Stimulated activated CD4-positive, alpha-beta T cell treated with anti-CD3 and anti-CD28 coated beads, Interleukin-1b, Interleukin-23, amount 100 ng/mL, for 4 hours (primary cell): ENCODE results near the gene GNG12.
"Not testable (repeated sequence)": the region's sequence is repeated elsewhere in the genome, so short reads cannot be mapped to it uniquely, and the experiment has no call there.

Experiments used
- DNase-seq, 2 donors: peaks; one replicate each; pipeline ENCODE4 v3.0.0-alpha.2; 2020; ENCODE audit warnings: low read depth in 2 of 2

The GNG12 gene

DNA sequence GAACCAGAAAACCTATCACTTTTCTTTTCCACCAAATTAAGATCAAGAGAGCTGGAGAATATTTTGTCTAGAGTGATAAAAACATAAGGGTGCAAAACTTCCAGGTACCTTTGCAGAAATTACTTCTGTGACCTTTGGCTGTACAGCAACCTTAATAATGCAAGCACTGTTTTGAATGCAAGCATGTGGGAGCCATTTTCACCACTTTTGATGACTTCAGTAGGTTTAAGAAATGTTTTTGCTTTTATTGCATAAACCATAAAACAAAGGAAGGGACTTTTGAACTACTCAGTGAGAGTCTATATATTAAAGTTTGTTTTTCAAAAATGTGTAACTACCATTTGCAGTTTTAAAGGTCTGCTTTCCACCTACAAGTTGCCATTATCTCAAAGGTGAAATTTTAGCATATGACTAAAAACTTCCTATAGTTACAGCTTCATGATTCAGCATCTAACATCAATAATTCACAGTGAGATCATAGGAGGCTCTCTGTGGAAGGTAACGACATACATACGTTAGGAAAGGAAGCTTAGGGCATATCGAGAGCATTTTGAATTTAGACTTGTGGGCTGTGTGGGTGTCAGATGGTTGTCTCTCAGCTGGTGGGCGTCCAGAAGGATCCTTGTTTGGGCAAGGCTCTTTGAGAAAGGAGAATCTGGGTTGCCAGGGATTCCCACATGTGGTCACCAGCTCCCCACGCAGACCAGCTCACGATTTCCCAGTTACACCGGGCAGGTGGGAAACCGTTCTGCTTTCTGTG is 149.3 kb downstream of the GNG12 start:
- DNase-seq: peak; percentile 26 to 37

DNA sequence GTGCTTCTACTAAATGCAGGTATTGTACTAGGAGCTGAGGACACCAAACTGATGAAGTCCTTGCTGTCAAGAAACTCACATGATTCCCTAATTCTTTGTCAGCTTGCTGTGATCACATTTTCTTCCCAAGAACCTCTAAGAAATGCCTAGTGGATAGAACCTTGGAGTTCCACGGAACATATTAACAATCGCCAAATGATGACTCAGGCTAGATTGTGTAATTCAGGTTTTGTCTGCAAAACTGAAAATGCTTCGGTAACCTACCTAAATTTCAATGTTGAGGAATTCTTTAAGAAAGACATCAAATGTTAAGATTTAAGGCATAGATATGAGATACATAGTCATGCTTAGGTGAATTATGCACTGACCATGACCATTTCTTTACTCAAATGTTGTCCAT is 150.0 kb downstream of the GNG12 start:
- DNase-seq: no peak

DNA sequence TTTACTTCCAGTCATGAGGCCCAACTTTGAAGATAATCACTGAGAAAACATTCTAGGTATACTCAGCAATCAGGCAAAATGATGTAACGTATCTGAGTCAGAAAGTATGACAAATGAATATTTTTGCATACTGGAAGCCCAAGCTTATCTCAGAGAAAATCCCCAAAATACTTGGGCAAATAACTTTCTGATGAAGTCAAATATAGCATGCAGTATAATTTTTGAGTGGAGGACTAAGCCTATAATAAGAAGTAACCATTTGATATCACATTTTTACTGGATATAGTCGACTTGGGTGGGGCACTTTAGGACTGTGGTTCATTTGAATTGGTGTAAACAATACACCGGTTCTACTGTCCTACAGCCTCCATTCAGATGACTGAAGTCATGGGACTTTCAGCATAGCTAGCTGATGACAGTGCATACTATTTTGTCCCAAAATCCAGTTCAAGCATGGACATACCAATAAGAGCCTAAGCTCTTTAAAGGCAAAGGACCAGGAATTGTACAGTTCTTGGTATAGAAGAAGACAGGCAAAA is 150.5 kb downstream of the GNG12 start:
- DNase-seq: no peak

DNA sequence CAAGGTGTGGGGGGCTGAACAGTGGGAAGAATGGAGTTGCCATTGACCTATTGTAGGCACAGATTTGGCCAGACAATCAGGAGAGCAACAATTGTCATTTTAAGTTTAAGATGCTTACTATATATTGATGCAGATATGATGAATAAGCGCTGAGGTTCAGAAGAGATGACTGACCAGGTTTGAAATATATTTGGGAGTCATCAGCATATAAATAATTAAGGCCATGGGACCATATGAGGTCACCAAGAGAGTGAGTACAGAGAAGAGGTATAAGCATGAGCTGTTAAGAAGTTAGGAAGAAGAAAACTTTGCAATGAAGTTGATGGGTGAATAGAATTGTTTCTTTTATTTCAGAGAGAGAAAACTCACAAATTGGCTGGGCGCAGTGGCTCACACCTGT is 152.8 kb downstream of the GNG12 start:
- no peak for DNase-seq

DNA sequence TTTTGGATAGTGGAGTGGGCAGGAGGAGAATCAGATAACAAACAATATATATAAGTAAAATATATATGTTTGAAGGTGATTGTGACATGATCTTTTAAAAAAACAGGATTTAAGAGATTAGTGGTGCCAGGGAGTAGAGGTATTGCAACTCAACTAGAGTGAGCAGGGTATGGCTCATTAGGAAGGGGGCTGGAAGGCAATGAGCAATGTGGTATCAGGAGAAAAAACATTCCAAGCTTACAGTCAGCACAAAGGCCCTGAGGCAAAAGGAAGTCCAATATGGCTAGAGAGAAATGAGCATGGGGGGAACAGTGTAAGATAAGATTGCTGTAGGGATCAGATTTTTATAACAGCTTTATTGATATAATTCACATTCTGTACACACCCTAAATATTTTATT is 153.6 kb downstream of the GNG12 start:
- DNase-seq: no peak

DNA sequence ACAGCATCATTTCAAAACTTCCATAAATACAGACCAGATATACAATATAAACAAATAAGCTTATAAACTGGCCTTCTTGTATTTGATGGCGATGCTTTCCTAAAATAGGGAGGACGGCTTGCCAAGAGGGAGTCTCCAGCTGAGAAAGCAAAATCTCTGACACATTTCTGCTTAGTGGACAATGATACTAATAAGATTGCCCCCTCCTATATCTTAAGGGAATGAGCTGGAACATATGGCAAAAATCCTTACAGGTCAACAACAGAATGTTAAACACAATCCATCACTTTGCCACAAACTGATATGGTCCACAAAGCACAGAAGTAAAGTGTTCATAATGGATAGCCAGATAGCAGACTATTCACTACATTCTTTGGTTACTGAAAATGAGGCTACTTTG is 155.3 kb downstream of the GNG12 start:
- DNase-seq: no peak

DNA sequence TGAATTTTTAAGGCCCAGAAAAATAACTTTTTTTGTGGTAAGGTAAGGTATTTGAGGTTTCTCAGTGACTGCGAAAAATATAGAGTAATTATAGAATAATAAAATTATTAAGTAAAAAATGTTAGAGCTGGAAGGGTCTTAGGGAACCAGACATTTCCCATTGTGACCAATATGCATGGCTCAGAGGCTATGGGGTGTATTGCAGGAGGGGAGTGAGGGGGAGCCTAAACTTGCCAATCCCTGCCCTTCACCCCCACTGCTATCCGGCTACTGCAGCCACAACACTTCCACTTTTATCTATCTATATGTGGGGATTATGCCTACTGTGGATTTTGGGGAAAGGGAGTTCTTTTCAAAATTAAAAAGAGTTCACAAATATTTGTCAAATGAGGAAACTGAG is 155.9 kb downstream of the GNG12 start:
- DNase-seq: no peak

DNA sequence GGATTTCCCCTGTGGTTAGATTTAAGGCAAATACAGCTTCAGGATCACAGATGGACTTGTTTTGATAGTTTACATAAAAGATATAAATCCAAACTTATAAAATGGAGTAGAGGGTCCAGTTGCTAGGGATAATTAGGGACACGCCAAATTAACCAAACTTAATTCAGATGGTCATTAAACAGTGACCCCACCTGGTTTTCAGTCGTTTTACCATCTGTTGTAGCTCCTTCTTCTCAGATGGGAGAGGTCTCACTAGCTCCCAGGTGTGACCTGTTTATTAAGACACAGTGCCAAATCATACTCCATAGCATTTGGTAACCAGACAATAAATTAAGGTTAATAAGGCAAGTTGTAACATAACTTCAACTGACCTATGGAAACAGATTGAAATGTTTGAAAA is 156.3 kb downstream of the GNG12 start:
- DNase-seq: no peak

DNA sequence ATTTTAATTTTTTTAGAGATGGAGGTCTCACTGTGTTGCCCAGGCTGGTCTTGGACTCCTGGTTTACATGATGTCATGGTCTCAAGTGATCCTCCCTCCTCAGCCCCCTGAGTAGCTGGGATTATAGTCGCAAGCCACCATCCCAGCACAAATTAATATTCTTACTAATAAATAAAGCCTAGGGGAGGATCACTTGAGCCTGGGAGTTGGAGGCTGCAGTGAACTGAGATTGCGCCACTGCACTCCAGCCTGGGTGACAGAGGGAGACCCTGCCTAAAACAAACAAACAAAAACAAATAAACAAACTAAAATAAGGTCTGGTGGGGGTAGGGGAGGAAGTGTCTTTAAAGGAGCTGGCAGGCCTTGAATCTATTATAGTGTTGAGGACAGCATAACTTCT is 157.0 kb downstream of the GNG12 start:
- DNase-seq: no peak

DNA sequence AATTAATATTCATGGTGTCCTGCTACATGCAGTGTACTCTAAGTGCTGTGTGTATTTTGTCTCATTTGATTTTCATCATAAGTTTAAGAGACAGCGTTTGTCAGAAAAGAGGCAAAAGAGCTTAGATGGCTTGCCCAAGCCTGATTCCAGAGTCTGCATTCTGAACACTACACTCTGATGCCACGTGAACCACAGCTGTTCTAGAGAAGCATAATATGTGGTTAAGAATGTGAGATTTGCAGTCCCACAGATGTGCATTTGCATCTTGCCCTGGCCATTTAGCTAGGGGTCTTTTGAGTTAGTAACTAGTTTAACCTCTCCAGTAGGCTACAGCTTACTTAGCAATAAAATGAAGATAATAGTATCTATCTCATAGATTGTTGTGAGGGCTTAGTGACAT is 157.5 kb downstream of the GNG12 start:
- DNase-seq: no peak

DNA sequence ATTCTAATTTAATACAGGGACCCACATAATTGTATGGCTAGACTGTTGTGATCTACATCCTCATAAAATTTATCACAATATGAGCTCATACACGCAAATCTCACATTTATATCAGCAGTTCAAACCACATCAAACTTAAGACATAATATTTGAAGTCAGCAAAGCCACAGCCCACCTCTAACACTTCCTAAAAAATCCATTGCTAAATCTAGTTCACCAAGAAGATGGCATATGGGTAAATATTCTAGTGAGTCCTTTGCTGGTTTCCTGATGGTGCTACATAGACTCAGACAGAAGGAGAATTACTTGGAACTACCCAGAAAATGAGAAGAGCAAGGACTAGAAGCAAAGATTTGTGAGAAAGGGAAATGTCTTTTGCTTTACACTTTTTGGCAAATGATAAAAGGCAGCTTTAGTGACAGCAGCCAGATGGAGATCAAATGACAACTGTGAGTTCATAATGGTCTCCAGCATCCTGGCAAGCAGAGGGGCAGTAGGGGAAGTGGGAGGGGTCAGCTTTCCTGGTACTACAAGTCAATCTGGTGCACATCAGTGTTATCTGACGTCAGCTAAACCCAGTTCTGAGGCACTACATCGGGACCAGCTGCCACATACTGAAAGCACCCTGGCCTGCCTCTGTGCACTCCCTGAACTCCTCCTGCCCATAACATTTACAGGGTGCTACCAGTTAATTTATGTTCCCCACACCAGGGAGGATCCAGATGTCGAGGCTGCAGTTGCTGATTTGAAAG is 158.8 kb downstream of the GNG12 start:
- DNase-seq: peak in 1 of 2 donors; percentile 2

DNA sequence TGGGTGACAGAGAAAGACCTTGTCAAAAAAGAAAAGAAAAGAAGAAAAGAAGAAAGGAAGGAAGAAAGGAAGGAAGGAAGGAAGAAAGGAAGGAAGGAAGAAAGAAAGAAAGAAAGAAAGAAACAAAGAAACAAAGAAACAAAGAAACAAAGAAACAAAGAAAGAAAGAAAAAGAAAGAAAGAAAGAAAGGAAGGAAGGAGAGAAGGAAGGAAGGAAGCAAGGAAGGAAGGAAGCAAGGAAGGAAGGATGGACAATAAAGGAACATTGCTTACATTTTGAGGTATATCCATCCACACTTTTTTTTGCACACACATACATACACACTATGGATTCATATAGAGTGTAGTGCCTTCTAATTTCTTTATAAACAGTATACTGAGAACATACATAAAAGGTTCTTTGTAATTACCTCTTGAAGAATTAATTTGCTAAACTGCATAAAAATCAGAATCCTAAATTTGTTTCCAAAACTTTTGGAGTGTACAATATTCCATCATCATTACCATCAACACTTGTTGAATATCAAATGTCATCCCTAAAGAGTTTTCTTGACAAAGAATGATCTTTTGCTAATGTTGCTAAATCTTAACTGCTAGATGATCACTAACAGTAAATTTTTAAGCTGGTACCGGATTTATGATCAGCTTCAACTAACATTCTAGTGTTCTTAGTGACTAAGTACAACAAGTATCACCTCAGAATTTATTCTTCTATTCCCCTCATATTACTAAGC is 159.6 kb downstream of the GNG12 start:
- no peak for DNase-seq

DNA sequence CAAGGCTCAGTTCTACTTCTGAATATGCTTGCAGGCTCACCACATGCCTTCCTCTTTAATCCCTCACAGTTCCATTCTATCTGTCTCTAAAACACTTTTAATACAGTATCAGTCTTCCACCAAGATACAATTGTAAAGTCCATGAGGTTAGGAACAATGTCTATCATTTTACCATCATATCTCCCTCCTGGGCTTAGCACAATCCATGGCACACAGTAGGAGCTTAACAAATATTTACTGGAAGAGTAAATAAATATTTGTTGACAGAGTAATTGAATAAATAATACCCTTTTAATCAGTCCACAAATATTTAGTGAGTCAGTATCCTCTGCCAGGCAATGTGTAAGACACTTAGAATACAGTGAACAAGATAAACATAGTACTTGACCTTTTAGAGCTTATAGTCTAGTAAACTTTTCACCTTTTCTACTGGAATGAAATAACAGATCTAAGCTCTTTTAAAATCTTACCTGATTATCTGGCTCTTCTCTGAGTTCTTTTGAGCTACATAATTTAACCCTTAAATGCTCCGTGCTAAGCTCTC is 160.9 kb downstream of the GNG12 start:
- no peak for DNase-seq

DNA sequence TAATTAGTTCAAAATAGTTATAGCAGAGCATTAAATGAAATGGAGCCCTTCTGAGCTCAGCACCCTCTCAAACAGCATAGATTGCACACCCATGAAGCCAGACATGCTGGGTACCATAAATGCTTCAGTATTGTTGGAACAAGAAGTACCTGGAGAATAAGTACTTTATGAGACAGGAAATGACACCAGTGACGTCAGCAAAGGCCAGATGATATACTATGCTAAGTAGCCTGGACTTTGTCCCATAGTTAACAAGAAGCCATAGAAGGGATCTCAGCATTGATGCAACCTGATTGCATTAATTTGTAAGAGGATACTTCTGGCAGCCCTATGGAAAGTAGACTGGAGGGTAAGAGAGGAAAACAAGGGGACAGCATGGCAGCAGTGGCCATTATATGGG is 164.6 kb downstream of the GNG12 start:
- DNase-seq: no peak

DNA sequence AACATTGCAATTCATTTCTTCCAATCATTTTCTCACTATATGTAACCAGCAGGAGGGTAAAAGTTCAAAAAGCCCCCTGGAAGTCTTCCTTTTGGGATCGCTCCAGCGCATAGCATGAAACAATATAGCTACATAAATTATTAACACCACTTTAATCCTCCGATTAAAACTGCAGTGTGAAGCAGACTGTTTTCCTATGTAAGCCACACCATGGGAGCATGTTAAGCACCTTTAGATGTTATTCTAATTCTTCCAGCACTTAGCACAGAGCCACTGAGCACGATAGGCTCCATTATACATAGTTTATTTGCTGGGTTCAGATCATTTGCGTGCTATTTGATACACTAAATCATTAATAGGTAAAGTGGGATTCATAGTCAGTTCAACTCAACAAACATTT is 166.6 kb downstream of the GNG12 start:
- no peak for DNase-seq

DNA sequence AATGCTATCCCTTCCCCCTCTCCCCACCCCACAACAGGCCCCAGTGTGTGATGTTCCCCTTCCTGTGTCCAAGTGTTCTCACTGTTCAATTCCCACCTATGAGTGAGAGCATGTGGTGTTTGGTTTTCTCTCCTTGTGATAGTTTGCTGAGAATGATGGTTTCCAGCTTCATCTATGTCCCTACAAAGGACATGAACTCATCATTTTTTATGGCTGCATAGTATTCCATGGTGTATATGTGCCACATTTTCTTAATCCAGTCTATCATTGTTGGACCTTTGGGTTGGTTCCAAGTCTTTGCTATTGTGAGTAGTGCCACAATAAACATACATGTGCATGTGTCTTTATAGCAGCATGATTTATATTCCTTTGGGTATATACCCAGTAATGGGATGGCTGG is 168.0 kb downstream of the GNG12 start:
- DNase-seq: not testable (repeated sequence)

DNA sequence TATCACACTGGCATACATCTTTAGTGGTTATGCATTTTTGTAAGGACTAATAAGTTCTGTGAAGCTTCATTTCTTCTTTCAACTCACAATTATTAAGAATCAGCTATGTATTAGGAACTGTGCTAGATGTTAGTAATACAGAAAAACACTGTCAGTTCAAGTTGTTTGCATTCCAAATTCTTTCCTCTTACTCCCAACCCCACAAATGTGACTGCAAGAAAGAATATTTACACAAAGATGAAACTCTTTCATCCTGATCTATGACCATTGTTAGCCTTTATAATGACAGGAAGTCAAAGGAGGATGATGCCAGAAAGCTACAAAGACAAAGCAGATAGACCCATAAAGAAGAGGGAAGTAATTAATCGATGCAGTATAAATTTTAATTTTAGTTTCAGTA is 169.2 kb downstream of the GNG12 start:
- DNase-seq: no peak

DNA sequence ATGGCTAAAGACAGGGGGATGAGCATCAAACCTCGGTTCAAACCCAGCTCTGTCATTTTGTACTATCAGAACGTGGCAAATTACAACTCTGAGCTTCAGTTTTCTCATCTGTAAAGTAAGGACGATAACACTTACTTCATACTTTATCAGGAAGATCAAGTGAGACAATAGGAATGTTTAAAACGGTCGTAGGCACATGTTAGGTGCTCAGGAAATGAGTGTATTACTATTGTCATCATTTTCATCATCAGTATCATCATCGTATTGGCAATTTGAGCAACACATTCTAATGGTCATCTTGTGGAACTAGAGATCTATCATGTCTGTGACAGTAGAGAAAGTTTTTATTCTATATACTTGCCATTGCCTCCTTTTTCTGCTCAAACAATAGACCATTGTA is 170.4 kb downstream of the GNG12 start:
- no peak for DNase-seq

DNA sequence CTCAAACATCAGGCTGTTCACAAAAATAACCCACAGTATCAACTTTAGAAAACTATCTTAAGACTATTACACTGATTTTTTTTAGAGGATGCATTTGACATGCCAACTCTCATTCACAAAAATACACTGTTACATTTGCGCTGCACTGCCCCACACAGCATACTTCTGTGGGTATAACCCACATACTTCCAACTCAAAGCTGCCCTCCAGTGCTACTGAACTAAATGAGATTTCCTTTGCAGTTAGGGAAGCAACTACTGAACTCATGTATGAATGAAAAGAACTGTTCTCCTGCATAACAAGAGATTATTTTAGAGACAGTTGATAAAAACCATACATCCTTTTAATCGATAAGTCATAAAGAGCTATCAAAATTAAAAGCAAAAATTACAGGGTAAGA is 174.0 kb downstream of the GNG12 start:
- DNase-seq: no peak

DNA sequence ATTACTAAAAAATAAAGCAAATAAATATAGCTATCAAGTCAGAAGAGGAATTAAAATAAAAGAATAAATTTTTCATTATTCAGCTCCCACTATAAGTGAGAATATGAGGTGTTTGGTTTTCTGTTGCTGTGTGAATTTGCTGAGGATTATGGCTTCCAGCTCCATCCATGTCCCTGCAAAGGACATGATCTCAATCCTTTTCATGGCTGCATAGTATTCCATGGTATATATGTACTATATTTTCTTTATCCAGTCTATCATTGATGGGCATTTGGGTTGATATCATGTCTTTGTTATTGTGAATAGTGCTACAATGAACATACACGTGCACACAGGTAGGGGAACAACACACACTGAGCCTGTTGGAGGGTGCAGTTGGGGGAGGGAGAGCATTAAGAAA is 176.1 kb downstream of the GNG12 start:
- not testable (repeated sequence) for DNase-seq

DNA sequence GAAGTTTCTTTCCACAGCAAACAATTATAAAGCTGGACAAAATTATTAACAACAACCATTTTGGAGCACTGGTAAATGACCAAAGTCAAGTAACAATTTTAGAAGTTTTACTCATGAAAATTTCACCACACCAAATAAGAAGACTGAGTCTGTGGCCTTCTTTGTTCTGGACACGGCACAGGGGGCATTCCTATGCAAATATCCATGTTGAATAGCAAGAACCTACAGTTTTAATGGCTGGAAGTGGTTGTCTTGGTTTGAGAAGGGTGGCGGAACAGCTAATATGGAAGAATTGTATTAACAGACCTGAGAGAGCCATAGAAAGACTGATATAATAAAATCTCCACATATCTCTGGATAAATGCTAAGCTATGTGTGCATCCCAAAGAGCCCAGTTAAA is 177.7 kb downstream of the GNG12 start:
- no peak for DNase-seq

DNA sequence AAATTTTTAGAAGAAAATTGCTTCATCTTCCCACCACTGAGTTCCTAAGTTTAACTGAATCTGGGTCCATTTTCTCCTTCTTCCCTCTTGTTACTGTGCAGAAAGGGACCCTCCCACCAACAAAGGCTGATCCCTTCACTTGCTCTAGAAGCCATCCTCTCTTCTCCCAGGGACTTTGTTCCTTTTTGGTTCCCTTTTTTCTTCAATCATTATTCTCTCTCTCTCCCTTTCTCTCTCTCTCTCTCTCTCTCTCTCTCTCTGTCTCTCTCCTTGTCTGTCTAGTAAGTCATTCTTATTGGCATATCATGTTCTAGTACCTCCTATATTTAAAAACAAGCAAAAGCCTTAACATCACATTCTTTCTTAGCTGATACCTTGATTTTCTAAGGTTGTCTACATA is 180.0 kb downstream of the GNG12 start:
- no peak for DNase-seq
